Activated CD8-positive, alpha-beta memory T cell treated with anti-CD3 and anti-CD28 coated beads for 4 hours (primary cell): Measurements from ENCODE around the gene PTPRN2.

Source experiments
- DNase-seq, 2 donors: peaks; one replicate each; pipeline ENCODE4 v3.0.0-alpha.2; 2020; ENCODE audit warnings: low read depth in 2 of 2

PTPRN2 gene

DNA sequence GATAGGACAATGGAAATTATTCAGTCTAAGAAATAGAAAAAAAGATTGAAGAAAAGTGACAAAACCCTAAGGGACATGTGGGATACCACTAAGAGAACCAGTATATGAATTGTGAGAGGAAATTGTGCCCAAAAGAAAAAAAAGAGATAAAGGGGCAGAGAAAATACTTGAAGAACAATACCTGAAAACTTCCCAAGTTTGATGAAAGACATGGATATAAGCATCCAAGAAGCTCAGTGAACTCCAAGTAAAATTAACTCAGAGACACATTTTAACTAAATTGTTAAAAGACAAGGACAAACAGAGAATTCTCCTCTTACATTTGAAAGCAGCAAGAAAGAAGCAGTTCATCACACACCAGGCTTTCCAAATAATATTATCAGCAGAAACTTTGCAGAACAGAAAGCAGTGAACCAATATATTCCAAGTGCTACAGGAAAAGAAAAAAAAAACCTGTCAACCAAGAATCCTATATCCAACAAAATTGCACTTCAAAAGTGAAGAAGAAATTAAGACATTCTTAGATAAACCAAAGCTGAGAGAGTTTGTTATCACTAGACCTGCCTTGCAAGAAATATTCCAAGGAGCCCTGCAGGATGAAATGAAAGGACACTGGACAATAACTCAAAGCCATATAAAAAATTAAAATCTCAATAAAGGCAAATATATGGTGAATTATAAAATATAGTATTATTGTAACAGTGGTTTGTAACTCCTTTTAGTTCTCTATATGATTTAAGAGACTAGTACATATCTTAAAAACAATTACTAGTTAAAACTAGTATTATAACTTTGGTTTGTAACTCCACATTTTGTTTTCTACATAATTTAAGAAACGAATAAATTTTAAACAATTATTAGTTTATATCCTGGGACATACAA lies 470.0 kb downstream of the PTPRN2 start:
- DNase-seq = no peak

- DNase-seq = no peak
These were observed 471.4 kb downstream of the PTPRN2 start for GRCh38 chr7:158116235-158116634.

DNA sequence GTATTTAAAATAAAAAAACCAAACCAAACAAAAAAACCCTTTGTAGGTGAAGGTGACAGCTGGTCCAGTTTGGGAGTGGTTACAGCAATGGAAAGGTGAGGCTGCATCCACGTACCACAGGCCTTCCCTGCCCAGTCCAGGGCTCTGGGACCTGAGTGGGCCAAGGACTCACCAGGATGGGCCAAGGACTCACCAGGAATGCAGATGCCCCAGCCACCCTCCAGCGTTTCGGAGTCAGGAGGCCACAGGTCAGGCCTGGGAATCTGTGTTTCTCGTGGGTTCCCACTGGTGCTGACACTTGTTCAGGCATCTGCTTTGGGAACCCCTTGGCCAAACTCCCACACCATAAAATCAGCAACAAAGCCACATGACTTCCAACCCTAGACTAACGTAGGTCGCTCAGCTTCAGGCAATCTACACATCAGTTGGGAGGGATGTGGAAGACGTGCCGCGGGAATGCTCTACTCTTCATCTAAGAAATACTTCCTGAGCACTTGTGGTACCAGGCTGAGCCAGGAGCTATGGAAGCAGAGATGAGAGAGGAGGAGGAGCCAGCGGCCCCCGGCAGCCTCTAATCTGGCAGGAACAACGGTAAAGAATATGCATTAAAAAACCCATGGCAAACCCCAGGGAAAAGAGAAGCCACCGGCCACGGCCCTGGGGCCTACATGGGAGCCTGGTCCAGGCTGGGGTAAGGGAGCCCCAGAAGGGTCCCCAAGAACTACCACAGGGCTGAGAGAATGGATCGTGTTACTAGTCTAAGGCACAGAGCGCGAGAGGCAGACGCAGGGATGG lies 473.4 kb downstream of the PTPRN2 start:
- DNase-seq = no peak

- no peak for DNase-seq
These were observed 474.1 kb downstream of the PTPRN2 start for GRCh38 chr7:158113321-158114025.

DNA sequence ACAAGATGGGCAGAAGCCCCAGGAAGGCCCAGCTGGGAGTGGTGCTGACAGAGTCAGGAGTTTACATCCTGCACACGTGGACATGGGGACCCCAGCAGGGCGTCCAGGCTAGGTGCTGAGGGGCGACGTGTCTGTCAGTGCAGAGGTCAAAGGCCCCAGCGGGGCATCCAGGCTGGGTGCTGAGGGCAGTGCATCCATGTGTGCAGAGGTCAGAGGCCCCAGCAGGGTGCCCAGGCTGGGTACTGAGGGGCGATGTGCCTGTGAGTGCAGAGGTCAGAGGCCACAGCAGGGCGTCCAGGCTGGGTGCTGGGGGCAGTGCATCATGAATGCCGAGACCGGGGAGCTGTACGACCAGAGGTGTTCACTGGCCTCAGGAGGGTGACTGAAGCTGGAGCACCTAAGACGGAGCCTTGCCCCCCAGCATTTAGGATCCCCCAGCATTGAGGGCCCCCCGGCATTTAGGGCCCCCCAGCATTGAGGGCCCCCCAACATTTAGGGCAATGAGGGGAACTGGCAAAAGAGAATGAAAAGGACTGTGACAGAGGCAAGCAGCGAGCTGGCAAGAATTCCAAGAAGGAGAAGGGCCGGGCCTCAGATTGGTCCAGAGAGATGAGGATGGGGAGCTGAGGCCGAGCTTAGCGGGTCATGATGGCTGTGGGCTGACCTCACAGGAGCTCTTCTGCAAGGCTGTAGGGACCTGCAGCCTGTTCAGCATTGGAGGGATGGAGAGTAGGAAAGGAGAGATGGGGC lies 474.9 kb downstream of the PTPRN2 start:
- DNase-seq = no peak

DNA sequence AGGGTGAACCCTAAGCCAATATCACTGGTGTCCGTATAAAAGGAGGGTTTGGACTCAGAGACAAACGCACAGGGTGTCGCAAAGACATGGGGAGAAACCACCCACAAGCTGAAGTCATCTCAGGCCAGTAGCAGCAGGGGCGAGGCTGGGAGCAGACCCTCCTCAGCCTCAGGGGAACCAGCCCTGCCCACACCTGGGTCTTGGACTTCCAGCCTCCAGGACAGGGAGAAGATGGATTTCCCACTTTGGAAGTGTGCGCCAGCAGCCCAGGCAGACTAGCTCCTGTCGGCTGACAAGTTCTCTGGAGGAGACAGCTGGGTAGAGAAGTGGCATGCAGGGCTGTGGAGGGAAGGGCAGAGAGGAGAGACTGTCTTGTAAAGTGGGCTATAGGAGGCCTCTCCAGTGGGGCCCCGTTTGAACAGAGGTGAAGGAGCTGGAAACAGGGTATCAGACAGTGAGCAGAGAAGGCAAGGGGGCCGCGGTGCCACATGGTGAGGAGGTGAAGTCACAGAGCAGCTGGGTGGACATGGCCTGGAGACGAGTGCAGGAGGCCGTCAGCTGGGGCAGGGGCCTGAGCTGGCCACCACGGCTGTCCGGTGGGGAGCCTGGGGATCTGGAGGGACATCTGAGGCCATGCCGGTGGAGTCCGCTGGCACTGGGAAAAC lies 475.6 kb downstream of the PTPRN2 start:
- DNase-seq = no peak

- no peak for DNase-seq
These were observed 476.4 kb downstream of the PTPRN2 start for GRCh38 chr7:158111049-158111751.

DNA sequence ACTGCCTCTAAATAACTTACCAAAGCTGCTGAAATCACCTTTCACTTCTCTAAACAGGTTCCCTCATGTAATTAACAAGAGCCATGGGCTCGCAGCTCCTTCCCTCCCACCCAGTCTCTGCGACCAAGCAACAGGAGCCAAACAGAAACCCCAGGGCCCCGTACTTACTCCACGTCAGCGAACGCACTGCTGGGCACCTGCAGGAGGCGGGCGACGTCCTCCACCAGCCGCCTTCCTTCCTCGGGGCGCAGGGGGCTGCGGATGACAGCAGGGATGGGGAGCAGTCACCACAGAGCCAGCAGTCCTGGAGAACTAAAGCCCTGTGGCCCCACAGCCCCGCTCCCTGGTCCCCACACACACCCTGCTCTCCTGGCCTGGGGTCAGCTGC lies 477.0 kb downstream of the PTPRN2 start:
- no peak for DNase-seq

- DNase-seq = no peak
These were observed 477.5 kb downstream of the PTPRN2 start for GRCh38 chr7:158110034-158110590.

DNA sequence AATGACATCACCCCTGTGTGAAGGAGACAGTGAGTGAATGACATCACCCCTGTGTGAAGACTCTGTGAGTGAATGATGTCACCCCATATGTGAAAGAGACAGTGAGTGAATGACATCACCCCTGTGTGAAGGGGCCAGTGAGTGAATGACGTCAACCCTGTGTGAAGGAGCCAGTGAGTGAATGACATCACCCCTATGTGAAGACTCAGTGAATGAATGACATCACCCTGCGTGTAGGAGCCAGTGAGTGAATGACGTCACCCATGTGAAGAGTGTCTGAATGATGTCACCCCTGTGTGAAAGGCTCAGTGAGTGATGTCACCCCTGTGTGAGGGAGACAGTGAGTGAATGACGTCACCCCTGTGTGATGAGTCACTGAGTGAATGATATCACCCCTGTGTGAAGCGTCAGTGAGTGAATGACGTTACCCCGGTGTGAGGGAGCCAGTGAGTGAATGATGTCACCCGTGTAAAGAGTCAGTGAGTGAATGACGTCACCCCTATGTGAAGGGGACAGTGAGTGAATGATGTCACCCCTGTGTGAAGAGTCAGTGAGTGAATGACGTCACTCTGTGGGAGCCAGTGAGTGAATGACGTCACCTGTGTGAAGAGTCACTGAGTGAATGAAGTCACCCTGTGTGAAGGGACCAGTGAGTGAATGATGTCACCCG lies 478.1 kb downstream of the PTPRN2 start:
- no peak for DNase-seq

DNA sequence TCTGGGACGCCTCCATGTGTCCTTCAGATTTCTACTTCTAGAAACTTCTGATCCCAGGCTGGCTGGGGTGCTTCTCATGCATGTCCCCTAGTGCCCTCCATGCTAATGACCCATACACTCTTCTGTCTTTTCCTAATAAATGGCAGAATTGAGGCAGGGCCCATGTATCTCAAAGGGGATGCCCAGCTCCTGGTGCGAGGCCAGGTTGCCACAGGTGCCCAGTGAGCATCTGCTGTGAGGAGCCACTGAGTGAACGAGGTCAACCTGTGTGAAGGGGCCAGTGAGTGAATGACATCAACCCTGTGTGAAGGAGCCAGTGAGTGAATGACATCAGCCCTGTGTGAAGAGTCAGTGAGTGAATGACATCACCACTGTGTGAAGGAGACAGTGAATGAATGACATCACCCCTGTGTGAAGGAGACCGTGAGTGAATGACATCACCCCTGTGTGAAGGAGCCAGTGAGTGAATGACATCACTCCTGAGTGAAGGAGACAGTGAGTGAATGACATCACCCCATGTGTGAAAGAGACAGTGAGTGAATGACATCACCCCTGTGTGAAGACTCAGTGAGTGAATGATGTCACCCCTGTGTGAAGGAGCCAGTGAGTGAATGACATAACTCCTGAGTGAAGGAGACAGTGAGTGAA lies 478.9 kb downstream of the PTPRN2 start:
- no peak for DNase-seq

DNA sequence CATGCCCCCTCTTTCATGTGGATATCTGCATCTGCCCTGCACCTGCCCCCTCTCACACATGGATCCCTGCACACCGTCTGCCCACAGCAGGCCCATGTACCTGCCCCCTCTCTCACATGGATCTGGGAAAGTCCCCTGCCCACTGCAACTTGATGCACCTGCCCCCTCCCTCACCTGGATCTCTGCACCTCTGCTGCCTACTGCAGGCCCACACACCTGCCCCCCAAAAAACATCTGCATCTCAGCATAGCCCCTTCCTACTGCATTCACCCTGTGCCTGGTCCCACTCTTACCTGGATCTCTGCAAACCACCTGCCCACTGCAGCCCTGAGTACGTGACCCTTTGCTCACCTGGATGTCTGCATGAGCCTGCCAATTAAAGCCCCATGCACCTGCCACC lies 479.8 kb downstream of the PTPRN2 start:
- no peak for DNase-seq

DNA sequence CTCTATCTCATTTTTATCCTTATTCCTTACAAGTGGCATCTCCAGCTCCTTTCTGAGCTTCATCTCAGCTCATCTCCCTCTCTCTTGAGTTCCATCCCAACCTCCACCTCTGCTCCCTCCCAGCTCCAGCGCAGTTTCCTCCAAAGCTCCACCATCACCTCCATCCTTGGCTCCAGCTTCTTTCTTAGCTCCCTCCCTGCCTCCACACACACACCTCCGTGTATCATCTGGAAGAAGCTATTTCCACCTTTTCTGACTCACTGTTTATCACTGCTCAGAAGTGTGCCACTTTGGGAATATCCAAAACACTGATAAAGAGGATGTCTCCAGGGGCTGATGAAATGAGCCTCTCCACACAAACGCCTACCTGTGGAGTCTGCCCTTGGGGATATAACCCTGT lies 481.4 kb downstream of the PTPRN2 start:
- DNase-seq = no peak

- DNase-seq = no peak
These were observed 484.2 kb downstream of the PTPRN2 start for GRCh38 chr7:158103378-158103777.

DNA sequence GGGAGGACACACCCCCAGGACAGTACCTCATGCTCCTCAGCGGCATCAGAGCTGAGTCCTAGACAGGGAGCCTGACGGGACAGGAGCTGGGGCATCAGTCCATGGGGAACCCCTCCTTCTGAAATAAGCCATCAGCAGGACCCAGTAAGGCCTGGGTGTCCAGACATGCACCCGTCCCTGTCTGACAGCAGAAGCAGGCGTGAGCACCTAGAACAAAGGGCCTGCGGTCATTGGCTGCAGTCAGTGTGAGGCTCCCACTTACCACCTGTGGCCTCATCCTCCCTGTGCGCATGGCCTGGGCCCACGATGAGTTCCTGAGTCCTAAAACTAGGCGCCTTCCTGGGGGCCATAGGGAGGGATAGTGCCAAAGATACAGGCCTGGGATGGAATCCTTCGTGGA lies 484.7 kb downstream of the PTPRN2 start:
- no peak for DNase-seq

DNA sequence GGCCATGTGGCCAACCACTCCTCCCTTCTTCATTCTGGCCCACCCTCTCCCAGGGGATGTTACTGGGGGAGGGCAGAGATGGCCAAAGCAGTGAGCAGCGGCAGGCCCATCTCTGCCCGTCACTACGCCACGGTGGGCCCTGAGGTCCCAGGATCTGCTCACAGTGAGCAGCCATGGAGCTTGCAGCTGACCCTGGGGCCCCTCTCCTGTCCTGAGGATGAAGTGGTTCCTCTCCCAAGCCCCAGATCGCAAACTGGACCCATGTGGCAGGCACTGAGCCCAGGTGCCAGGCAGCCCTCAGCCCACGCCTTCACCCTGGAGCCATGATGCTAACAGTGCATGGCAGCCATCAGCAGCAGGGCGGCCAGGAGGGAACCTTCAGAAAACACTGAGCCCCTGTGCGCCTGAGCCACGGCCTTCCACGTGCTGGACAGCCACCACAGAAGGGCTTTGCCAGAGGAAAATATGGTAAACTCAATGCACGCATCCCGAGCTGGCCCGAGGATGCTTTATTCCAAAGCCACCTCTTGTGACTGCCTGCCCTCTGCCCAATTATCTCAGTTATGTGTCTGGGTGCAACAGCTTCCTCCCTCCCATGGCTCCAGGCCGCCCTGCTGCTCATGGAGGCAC lies 485.7 kb downstream of the PTPRN2 start:
- no peak for DNase-seq

GRCh38 chr7:158098125-158099030 lies 489.2 kb downstream of the PTPRN2 start:
- DNase-seq = no peak
